GM21447 (cell line): Measurements from ENCODE around the gene C2orf69.

ENCODE experiments used
- ATAC-seq: cut with Tn5 transposase; IDR thresholded peaks from one replicate; pipeline ENCODE4 v1.9.1; 2021; ENCODE audit not compliant: unreplicated experiment

C2orf69 gene, protein sequence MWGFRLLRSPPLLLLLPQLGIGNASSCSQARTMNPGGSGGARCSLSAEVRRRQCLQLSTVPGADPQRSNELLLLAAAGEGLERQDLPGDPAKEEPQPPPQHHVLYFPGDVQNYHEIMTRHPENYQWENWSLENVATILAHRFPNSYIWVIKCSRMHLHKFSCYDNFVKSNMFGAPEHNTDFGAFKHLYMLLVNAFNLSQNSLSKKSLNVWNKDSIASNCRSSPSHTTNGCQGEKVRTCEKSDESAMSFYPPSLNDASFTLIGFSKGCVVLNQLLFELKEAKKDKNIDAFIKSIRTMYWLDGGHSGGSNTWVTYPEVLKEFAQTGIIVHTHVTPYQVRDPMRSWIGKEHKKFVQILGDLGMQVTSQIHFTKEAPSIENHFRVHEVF

DNA sequence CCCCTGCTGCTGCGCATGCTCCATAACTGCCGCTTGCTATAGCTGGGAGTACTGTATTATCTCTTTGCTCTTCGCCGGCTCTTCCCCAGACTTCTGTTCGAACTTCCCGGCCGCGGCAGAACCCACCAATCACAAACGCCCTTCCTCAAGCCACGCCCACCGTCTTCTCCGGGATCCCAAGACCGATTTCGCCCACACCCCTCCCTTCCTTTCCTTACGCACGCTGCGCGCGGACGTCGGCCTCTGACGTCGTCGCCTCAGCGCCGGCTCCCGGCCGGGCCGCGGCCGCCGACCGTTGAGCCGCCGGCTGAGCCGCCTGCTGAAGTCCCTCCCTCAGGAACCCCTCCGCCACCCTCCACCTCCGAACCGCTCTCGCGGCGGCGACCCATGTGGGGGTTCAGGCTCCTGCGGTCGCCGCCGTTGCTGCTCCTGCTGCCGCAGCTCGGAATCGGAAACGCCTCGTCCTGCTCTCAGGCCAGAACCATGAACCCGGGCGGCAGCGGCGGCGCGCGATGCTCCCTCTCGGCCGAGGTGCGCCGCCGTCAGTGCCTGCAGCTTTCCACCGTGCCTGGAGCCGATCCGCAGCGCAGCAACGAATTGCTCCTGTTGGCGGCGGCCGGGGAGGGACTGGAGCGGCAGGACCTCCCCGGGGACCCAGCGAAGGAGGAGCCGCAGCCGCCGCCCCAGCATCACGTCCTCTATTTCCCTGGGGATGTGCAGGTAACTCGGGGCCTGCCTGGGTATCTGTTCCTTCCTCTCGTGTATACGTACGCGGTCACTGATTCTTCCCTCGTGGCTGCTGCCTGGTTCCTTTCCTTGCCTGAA is at the start of gene C2orf69:
Gene C2orf69, plus strand, starts transcription at position 242 of the 825 bp plus-strand sequence. Its CDS starts 146 bp downstream, at position 388.
- ATAC-seq, result peak; percentile 92

DNA sequence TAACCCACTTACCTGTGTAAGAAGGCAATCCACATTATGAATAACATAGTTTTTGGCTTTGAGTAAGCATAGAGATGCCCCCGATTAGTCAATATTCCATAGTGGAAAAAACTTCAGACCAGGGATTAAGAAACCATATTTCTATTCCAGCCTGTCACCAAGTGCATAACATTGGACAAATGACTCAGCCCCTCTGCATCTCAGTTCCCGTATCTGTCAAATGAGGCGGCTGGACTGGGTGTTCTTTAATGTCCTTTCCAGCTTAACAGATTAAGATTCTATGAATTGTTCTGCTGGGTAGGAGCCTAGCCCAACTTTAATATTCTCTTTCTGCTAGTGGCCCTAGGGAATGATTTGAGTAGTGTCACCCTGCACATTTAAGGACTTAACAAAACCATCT is 48.3 kb upstream of the C2orf69 start:
- ATAC-seq, result no peak

DNA sequence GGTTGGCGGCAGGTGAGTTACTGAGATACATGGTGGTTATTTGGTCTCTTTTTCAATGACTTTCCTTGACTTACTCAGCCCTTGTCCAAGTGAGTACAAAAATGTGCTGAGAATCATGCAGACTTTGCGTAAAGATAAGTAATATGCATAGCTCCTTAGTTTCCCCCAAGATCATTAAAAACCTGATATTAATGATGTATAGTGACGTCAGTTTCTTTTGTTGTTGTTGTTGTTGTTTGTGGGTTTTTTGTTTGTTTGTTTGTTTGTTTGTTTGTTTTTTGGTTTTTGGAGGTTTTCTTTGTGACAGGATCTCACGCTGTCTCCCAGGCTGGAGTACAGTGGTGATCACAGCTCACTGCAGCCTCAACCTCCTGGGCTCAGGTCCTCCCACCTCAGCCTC is 45.2 kb upstream of the C2orf69 start:
- ATAC-seq, result no peak

DNA sequence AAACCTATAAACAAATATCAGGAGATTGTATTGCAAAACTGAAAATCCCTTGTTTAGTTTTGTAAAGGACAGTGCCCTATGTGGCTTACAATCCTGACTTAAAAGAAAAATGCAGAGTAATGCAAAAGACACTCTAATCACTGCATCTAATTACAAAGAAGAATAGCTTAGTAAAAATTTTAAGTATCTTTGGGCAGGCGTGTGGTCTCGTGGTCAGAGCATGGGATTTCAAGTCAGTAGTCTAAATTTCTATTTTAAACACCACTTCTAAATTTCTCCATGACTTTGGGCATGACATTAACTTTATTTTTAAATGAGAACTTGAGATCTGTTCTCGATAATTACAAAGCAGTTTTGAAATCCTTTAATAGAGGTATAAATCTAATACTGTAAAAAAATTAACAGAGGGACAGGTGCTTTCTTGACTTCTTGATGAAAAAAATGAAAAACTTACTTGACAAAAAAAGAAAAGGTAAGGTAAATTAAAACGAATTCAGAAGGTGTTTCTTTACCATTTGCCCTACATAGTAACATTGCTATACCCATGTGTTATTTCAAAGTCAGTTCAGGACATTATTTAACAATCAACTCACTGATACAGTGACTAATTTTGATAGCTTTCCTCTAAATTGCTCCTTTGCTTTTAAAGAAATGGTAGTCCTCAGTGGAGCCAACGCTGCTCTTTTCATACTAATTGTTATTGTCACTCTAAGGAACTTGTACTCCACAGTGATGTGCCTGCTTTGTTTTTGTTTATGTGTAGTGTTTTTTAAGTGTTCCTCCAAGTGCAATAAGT is 42.5 kb upstream of the C2orf69 start:
- ATAC-seq, result no peak

DNA sequence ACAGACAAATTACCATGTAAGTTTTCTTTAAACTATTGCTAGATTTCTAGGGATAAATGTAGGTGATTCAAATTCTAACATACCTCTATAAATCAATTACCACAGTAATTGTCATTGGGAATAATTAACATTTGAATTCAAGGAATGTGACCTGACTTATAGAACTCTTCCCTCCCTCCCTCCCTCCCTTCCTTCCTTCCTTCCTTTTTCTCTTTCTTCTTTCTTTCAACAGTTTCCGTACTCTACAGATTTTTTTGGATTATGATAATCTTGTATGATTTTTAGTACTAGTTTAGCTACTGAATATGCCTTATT is 41.9 kb upstream of the C2orf69 start:
- no peak for ATAC-seq

DNA sequence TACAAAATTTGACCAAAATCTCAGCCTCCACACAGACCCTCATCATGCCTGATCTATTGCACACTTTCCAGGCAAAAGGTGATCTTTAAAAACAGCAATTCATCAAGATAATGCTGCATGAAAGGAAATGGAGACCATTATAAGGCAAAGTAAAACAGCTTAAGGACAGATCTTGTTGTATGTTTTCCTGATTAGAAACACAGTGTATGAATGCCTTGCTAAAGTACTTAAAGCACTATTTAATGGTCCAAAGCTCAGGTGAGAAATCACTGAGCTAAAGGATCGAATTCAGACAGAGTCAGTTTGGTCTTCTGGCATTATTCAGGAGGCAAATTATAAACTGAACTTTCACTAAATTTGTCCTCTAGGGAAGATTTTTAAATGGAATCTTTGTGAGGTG is 41.4 kb upstream of the C2orf69 start:
- ATAC-seq, result no peak

DNA sequence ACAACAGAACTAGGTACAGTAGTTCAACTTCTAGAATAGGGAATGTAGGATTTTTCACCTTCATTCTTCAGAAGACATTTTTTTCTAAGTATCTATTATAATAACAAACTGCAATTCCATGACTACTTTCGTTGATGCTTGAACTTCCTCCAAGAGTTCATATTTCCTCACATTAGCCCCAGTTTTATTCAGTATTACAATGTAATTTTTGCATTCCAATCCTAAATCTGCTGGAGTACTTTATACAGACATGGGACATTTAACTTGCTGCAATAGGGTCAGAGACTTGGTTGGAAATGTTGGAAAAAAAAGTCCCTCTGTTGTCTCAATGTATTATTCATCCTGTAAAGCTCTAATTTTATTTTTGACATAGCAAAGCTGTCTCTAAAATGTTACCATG is 40.5 kb upstream of the C2orf69 start:
- no peak for ATAC-seq

DNA sequence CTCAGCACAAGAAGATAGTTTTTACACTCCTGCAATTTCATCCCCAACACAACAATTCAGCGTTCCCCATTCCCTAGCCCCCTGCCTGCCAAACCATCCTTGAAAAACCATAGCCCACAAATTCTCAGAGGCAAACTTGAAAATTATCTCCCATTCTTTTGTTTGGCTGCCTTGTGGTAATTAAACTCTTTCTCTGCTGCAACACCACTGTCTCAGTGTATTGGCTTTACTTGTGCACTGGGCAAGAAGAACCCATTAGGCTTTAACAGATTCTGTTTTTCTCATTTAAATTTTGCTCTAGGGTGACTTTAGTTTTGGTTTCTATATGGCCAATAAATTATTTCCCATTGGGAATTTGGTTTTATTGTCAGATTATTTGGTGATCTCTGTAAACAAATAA is 36.9 kb upstream of the C2orf69 start:
- ATAC-seq, result no peak

DNA sequence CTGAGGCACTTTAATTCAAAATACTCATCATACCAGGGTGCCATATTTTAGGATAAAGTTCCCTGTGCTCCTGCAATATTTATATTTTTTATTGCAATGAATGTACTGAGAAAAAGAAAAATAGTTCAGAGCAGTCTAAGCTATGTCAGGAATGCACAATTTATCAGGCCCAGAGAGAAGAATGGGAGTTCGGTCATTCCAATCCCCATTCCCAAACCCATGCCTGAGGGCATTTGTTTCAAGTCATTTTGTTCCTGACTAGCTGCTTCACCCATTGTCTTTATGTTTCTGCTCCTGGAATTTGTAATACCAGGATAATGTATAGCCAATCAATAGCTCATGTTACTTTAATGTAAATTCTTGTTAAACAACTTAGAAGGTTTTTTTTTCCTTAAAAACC is 35.7 kb upstream of the C2orf69 start:
- ATAC-seq, result no peak

DNA sequence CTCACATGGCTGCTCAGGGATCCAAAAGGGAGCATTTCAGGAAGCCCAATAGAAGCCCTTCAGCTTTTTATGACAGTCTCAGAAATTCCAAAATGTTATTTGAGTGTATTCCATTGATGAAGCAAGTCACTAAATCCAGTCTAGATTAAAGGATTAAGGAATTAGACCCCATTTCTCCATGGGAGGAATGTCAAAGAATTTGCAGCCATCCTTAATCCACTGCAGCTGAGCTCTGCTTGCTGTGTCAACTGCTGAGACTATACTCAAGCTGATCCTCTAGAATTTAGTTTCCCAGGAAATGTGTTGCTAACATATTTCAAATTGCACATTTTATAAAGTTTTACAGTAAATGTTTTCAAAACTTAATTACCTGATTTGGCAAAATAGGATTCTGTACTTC is 28.4 kb upstream of the C2orf69 start:
- no peak for ATAC-seq

DNA sequence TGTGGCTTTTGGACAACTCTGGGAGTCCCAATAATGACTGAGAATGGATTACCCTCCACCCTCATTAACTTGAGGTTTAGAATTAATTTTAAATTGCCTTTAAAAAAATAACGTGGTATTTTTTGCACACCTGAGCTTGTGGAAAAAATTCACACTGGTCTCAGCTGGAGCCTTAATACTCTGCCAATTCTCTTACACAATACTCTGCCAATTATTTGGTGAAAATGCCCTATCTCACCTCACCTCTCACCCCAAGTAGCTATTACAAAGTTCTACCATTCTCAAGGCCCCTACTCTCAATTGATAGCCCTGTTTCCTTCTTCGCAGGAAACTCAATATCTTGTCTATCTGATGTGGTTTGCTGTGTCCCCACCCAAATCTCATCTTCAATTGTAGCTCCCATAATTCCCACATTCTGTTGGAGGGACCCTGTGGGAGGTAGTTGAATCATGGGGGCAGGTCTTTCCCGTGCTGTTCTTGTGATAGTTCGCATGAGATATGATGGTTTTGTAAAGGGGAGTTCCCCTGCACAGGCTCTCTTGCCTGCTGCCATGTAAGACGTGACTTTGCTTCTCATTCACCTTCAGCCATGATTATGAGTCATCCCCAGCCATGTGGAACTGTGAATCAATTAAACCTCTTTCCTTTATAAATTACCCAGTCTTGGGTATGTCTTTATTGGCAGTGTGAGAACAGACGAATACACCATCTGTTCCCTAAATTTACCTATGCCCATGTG is 27.4 kb upstream of the C2orf69 start:
- no peak for ATAC-seq

DNA sequence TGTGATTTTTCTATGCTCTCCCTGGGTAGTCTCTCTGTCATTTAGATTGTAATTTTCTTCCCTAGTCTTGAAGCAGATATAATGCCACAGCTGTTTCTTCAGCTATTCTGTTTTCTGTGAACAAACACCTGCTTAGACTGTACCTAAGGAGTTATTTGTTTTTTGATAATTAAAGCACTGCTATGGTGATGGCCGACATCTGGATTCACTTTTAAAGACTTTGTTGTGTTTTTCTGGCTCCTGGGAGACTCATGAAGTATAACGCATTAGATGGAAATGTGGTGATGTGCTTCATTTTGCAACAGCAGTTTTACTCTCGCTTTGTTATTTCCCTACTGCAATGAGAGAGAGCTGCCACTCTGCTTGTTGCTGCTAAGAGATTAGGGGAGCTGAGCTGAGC is 15.7 kb upstream of the C2orf69 start:
- ATAC-seq, result no peak

DNA sequence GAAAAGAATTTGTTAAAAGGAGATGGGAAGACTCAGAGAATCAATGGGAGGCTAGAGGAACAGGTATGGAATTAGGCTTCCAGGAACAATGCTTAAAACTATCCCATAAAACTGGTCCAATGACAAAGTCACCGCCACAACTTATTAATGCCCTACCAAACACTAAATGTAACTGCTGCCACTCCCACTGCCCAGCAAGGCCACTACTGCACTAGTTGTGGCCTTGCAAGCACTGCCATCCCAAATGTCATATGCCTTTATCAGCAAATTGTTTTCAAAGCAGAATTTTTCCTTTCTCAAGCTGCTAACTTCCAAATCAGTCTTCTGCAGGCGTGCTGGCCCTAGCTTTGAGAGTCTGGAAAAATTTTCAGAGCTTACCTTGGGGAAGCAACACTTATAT is 14.5 kb upstream of the C2orf69 start:
- no peak for ATAC-seq

DNA sequence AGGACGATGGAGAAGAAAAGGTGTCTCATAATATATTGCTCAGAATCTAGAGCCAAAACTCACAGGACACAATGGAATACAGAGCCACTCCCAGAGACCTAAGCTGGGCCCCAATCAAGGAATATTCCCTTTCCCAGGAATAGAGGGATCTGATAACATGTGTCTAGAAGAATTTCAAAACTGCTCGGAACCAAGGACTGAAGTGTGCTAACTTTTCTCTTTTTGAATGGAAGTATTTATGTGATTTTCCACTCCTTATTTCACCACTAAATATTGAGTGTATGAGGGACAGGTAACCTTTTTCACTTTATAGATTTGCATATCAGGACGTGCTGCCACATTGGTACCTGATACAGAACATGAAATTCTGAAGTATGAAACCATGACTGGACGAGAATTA is 9.2 kb upstream of the C2orf69 start:
- no peak for ATAC-seq

DNA sequence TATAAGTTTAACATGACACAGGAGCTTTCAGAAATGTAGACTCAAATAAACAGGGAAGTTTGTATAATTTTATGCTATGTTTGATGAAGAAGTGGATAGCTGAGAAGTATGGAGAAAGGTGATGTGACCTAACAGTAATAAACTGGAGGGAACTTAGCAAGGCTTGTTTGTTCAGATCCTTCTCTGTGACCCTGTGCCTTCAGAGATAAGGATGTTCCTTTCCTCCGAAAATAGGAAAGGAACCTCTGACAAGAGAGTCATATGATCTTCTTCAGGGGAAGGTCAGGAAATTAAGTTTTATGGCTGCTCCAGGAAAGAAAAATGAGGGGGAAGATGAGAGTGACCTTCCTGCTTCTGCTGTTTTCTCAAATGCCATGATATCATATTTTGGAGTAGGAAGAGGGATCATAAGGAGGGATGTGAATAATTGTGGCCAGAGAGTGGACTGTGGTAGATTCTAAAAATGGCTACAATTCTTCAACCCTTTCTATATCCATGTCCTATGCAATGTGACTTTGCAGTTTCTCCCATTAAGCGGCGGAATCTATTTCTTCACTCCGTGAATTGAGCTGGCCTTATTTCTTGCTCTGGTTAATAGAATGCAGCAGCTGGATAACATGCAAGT is 8.5 kb upstream of the C2orf69 start:
- ATAC-seq, result no peak

DNA sequence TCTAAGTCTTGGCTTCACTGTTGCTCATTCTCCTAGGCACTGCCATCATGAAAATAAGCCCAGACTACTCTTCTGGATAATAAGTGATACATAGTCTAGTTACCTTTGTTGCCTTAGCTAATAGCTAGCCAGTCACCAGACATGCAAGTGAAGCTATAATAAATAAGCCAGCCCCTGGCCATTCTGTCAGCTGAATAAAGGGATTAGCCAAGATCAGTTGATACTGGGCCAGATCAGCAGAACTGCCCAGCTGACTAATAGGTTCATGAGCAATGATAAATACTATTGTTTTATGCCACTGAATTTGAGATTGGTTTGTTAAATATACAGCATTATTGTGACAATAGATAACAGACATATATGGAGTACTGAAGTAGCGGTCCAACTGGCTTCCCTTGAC is 8.0 kb upstream of the C2orf69 start:
- no peak for ATAC-seq

DNA sequence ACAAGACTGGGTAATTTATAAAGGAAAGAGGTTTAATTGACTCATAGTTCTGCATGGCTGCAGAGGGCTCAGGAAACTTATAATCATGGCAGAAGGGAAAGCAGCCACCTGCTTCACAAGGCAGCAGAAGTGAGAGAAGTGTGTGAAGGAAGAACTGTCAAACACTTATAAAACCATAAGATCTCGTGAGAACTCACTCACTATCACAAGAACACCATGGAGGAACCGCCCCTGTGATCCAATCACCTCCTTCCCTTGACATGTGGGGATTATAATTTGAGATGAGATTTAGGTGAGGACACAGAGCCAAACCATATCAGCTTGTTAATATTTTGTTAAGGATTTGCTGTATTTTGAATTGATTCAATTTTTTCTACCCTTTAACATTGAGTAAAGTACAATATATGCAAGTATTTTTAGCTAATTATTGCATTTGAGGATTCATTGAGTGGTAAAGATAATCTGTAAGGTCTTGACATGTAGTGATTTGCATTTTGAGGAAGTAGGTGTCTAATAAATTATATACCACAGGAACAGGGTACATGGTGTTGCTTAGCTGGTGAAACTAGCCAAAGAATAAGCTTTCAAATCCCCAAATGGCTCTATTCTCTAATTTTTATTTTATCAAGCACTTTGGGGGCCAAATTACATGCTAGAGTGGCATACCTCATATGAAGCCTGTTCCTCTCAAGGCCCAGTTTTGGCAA is 3.9 kb upstream of the C2orf69 start:
- ATAC-seq, result no peak

DNA sequence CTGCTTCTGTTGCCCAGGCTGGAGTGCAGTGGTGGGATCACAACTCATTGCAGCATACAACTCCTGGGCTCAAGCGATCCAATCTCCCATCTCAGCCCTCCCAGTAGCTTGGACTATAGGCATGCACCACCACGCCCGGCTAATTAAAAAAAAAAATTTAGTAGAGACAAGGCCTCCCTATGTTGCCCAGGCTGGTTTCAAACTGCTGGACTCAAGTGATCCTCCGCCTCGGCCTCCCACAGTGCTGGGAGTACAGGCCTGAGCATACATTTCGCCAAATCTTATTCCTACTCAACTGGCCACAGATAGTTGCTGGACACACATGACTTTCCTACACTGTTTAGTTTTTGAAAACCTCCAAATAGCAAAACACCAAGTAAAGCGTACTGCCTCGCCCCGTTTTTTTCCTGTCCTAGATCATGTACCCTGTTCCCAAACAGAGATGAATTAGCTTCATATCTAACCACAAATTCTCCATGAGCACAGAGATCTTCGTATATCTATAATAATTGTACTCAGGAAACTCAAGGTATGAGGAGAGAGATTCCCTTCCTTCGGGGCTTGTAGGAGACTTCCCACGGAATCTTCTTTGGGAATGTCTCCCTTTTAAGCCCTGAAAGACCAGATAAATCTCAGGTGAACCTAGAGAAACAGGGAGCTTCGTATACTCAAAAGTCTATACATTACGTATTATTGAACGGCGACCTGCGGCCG is 598 bp upstream of the C2orf69 start:
- ATAC-seq, result no peak

DNA sequence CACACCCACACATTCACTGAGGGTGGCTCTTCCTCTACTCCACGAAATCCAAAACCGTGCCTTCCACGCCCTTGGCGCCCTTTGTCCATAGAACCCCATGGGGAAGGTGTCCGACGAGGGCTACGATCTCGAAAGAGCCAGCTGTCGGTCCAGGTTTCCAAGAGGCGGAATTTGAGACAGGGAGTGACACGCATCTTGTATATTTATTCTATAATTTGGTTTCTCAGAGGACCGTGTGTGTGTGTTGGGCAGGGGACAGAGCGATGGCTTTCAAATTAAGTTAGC is 726 bp downstream of the C2orf69 start:
- no peak for ATAC-seq
